Measurements from ENCODE around the gene NXPH2.

NXPH2 gene

DNA sequence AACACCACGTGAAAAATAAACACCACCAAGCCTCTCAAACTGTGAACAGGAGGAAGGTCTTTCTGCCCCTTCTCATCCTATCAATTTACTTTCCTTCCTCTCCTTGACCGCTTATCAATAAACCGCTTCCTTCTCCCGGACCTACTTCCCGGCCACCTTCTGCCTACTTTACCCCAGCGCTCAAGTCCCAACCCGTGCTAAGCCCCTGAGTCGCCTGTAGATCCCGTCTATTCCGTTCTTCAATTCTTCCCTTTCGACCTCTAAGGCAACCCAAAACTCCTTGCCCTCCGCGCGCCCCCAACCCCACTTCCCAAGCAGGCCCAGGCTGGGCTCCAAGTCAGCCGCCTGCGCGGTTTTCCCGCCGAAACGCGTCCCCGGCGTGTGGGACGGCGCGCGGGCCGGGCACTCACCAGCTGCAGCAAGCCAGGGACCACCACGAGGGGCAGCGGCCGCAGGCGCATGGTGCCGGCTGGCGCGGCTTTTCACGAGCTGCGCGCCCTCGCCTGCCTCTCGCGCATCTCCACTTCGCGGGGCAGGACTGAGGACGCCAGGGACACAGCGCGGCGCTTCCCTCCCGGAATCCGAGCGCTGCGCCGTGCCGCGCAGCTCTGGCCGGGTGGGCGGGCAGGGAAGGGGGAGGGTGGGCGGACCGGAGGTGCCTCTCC, at the start of gene NXPH2:
NXPH2 (minus strand) TSS at position 610 of the 665 bp plus-strand sequence; CDS start at position 461, 149 bp downstream.
- DNase-seq, result no peak

GRCh38 chr2:138829326-138829919, 49.2 kb upstream of the NXPH2 start:
- DNase-seq, result peak; percentile 8

DNA sequence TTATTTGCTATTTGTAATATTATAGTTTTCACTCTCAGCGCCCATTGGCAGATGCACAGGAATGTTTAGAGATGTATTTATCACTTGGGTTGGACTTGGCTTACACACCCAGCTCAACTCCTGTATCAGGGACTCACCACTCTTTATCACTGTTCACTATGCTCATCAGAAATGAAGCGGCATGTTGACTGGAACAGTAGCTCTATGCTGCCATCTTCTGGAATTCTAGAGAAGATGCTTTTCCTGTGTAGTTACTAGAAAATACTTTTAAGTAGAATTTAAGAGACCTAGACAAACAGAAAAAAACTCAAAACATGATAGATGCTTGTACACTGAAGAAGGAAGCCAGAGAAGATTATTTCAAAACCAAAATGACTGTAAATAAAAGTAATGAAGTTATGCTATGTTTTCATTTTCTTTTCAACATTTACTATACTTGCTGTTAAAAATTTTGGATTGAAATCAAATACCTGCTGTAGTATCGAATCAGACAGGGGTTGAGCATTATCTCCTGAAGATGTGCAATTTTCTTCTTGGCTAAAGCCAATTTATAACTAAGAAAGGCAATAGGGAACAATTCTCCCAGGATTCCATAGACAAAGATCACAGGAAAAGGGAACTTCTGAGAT, 47.4 kb upstream of the NXPH2 start:
- DNase-seq, result peak; percentile 49

- DNase-seq, result no peak
These were observed 43.5 kb upstream of the NXPH2 start for GRCh38 chr2:138823666-138824065.

- no peak for DNase-seq
These were observed 39.8 kb upstream of the NXPH2 start for GRCh38 chr2:138819964-138820363.

DNA sequence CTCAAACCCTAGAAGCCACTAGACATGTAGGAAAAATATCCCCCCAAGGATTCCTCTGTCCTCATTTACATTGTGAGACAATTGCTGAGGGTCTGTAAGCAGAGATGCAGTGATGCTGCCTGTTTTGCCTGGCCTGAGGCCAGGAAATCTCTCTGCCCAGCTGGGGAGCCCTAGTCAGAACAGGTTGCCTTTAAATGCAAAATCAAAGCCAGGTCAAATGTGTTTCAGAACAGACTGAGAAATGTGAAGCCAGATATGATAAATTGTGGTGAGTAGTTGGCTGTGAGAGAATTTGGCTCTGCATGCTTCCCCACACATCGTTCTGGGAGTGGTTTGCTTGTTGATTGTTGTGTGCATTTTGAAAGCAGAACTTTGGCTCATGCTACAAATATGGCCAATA, 38.4 kb upstream of the NXPH2 start:
- no peak for DNase-seq

DNA sequence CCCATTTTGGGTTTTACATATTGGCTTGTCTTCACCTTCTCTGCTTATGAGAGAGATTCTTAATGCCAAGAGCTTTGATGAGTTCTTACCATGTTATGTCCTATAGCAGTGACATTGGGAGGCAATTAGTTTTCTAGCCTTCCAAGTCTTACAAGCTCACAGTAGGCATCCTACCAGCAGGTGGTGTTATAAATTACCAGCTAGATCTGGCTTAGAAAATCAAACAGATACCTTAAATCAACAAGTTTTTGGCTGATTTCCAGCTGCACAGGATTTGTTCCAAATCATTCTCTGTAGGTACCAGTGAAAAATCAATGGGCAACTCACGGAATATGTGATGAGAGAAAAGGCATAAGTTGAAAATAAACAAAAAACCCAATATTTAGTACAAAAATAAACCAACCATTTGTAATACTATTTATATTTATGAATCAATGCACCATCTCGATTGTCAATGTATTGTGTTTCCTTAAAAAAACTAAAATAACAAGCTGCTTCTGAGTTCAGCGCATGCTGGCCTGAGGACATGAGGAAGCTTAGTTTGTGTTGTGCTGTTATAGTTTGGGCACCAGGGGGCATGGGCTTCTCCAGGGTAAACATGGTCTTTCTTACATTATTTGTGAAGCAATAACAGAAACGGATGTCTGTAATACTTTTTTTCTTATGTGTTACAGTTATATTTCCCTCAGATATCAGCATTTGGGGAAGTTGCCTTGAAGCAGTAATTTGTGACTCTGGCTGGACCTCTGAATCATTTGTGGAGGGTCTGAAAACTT, 34.1 kb upstream of the NXPH2 start:
- DNase-seq, result no peak

GRCh38 chr2:138811431-138811830, 31.2 kb upstream of the NXPH2 start:
- no peak for DNase-seq

GRCh38 chr2:138794724-138795123, 14.5 kb upstream of the NXPH2 start:
- DNase-seq, result peak; percentile 13

DNA sequence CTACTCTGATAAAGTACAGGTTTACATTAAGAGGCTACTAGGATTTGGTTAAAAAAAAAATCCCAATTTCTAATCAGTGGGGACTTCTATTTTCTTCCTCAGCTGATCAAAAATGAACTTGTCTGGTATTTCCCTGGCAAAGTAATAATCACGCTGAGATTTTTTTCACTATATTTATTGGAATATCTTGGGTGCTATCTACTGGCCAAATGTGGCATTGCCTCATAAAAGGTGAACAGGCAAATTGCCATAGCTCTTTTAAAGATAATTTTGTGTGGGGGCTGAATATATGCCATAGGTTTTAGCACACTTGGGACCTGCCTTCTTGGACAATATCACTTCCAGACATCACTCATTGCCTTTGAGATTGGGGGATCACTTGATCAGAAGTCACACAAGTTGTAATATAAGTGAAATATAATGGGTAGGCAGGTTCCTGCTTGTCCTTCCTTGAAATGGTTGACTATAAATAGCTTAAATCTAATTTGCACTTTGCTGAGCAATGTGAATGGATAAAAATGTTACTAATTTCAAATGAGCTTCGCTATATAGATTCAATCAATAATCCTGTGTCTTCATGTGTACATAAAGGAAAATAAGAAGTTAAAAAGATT, 7.0 kb upstream of the NXPH2 start:
- peak; percentile 28 for DNase-seq

GRCh38 chr2:138782383-138782782, 2.2 kb upstream of the NXPH2 start:
- no peak for DNase-seq

GRCh38 chr2:138780908-138781307, 718 bp upstream of the NXPH2 start:
- DNase-seq, result no peak

DNA sequence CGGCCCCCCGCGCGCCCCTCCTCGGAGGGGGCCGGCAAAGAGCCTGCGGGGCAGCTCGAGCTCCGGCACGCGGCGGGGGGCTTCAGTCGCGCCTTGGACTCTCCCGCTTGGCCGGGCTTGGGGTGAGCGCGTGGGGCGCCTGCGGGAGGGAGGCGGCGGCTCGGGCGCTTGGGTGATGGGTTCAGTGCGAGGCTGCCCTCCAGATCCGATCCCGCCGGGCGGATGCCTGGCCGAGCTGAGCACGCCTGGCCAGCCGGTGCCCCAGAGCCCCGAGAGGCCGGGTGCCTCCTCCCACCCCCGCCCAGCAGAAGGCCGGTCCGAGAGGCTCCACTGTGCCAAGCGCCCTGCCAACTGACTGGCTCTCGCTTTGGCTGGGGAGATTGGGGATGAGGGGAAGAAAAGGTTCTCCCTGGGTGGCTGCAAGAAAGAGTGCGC, 273 bp upstream of the NXPH2 start:
- DNase-seq, result no peak

DNA sequence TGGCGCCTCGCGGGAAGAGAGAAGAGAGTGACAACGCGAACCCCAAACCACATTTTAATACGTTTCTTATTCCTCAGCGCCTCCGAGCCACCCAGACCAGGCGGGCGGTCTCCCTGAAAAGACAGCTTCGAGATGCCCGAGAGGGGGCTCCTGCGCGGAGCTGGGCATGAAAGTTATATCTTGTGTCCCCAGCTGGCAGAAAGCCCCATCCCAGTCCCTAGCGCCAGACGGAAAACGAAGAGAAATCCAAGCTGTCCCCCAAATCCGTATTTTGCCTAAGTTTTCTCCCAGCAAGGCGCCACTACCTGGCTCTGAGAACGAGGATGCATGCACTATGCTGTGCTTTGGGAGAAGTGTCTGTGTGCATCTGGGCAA, 797 bp downstream of the NXPH2 start:
- DNase-seq, result no peak

GRCh38 chr2:138777996-138778395, 2.2 kb downstream of the NXPH2 start:
- peak; percentile 51 for DNase-seq

GRCh38 chr2:138775736-138776135, 4.5 kb downstream of the NXPH2 start:
- DNase-seq, result no peak

DNA sequence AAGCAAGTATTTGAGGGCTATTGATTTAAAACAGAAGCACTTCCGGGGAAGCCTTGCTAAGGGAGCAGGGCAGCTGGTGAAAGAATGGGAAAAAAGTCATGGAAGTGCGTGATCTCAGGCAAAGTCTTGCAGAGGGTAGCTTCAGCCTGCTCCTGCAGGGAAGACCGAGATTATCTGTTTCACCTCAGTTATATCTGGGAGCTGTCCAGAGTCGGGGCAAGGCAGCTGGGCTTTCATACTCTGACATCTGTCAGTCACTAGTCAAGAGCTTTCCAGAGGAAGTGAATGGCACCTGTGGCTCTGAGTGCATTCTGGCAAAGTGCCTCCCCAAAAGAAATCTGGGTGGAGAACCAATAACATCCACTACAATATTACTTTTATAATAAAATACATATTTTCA, 8.7 kb downstream of the NXPH2 start:
- no peak for DNase-seq

- no peak for DNase-seq
These were observed 13.1 kb downstream of the NXPH2 start for GRCh38 chr2:138767101-138767500.

DNA sequence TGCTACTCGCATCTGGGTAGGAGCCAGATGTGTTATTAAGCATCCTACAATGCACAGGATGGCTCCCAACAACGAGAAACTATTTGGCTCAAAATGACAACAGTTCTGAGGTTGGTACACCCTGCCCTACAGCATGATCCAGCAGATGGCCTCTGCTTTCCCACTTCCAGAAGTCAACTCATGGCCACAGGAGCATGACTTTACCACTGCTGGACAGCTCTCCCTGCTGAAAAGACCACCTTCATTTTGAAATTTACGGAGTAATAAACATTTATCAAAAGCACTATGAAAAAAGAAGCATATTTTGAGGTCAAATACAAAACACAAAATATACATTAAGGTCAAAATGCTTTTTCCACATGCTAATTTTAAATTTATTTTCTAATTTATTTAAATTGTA, 13.7 kb downstream of the NXPH2 start:
- DNase-seq, result no peak

DNA sequence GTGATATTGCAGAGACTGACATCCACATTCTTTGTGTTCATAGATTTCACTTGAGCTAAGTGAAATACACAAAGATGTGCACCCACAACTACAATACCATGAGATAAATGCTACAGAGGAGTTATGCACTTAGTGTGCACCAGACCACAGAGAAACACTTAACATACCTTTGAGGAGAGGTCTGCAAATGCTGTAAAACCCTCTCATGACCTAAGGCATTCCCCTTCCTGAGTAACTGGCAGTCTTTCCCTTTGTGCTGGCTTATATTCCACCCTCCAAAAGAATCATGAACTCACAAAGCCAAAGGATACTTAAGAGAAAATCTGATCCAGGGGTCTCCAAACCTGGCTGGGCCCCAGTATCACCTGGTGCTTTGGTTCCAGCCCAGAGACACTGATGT, 16.2 kb downstream of the NXPH2 start:
- no peak for DNase-seq

DNA sequence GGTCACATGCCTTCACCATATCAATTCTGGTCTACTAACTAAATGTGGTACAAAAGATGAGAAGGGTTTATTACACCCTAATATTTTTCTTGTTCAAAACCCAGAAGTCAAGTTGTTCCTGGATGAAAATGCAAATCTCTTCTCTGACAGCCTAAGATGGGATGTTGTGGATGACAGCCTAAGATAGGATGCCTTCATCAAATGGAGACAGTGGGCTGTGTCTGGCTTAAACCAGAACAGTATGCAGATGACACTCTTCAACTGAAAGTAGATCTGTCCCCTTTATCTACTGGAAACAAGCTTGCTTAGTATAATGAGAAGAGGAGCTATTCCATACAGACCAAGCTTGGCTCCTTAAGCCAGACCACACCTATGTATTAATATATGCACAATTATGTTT, 17.7 kb downstream of the NXPH2 start:
- no peak for DNase-seq

- DNase-seq, result no peak
These were observed 19.5 kb downstream of the NXPH2 start for GRCh38 chr2:138760676-138761075.

DNA sequence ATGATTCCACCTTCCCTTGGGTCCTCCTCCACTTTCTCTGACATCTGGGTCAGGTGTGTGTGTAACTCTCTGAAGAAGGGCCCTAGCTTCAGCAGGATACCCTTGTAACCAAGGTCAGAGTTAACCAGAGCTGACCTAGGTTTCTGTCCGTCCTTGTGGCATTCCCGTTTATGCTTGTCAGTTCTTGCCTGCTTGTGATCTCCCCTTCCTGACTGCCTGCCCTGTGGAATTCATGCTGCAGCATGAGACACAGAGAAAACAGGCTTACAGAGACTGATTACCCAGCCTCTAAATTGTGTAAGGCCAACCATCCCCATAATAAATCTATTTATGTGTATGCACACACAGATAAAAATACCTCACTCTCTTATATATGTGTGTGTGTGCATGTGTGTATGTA, 22.8 kb downstream of the NXPH2 start:
- DNase-seq, result no peak

All from EL (cell line).